Mesenteric fat pad (tissue), 1 donor: ENCODE data around the gene FBL. TPM values are rescaled to one million over a fixed set of nuclear protein-coding genes. Genes with fewer than 3 reads are reported as not detected.

Experiments used
- DNase-seq: peaks from one replicate; pipeline ENCODE4 v3.0.0-alpha.2; 2020; ENCODE audit warnings: low spot score
- microRNA-seq: library from miRNA; unstranded; fragments of <30 nt; microRNA quantifications from one replicate; pipeline ENCODE4 v1.2.0, GENCODE V29; 2020; ENCODE audit warnings: borderline number of aligned reads
- total RNA-seq: library from RNA; stranded (reverse); fragmentation: NEBNext Ultra II Directional; extraction: Animal tissue kit (Norgen Biotek cat#: 25700); gene quantifications from one replicate; pipeline ENCODE4 v1.2.1, GENCODE V29; 2021
- donor health status: DM: yes; HTN: yes; CAD: no.

FBL gene
- total RNA-seq, 1 donor from 2014 or later, result 121 TPM

DNA sequence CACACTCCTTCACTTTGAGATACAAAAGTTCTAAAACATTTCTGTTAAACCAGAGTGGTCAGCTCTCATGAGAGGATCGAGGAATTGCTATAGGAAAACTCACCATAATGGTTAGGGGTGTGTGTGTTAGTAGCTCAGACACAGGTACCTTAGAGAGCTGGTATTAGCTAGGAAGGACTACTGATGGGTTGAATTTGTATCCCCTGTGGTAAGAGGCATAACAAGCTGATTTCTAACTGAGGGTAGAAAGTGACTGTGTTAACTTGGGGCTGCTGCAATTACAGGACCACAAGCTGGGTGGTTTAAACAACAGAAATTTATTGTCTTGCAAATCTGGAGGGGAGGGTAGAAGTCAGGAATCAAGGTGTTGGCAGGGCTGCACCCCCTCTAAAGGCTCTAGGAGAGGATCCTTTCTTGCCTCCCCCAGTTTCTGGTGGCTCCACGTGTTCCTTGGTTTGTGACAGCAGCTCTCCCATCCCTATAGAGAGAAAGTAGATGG is 50.1 kb downstream of the FBL start:
- no peak for DNase-seq

DNA sequence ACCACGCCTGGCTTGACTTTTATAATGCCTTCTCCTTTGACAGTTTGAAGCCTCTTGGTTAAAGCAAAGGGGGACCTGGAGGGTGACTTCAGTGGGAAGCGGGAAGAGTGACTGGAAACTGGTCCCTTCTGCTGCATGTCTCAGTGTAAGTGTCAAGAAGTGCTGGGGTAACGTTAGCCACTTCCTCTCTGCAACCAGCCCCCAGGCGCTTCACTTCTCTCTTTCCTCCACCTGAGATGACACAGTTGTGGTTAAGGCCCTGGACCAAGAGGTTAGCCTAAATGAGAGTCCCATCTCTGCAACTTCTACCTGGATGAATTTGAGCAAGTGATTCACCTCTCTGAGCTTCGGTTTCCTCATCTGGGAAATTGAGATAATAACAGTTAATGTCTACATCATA is 51.2 kb downstream of the FBL start:
- no peak for DNase-seq

- DNase-seq, result no peak
These were observed 53.1 kb downstream of the FBL start for GRCh38 chr19:39792999-39793546.

DNA sequence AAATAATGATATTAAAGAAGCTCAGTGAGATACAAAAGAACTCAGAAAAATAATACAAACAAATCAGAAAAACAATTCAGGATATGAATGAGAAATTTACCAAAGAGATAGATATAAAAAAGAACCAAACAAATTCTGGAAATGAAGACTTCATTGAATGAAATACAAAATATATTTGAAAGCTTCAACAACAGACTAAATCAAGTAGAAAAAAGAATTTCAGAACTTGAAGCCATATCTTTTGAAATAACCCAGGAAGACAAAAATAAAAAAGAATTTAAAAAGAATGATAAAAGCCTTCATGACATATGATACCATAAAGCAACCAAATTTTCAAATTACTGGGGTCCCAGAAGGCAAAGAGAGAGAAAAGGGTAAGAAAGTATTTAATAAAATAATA is 57.9 kb downstream of the FBL start:
- no peak for DNase-seq

Small RNAs within 50 kb of the gene (microRNA-seq; reads per million reads assigned to microRNA genes)
- gene MIR6719, result not detected

Other genes starting within 250 kb of the FBL start
- not detected for gene LGALS13, start 243.9 kb downstream of the FBL start, total RNA-seq
- not detected for gene LGALS16, start 190.5 kb downstream of the FBL start, total RNA-seq
- not detected for gene LGALS14, start 141.9 kb downstream of the FBL start, total RNA-seq
- not detected for gene CLC, start 108.3 kb downstream of the FBL start, total RNA-seq
- not detected for gene LEUTX, start 67.5 kb downstream of the FBL start, total RNA-seq
- 8.8 TPM for gene DYRK1B, start 12.2 kb downstream of the FBL start, total RNA-seq
- gene FCGBP, start 88.3 kb upstream of the FBL start, total RNA-seq, result 108 TPM
- 85.5 TPM for gene PSMC4, start 124.8 kb upstream of the FBL start, total RNA-seq
- gene ZNF546, start 150.7 kb upstream of the FBL start, total RNA-seq, result 3.9 TPM
- gene ZNF780B, start 209.9 kb upstream of the FBL start, total RNA-seq, result 11.4 TPM
- gene ZNF780A, start 244.6 kb upstream of the FBL start, total RNA-seq, result 12.7 TPM